Middle frontal gyrus (tissue), 1 donor: Measurements from ENCODE around the gene HDGFL2.
"Not testable (repeated sequence)": the region's sequence is repeated elsewhere in the genome, so short reads cannot be mapped to it uniquely, and the experiment has no call there.

Experiments
- DNase-seq: peaks from one replicate; pipeline ENCODE4 v3.0.0-alpha.2; 2015; ENCODE audit warnings: low spot score; ENCODE audit errors: extremely low spot score

The HDGFL2 gene

DNA sequence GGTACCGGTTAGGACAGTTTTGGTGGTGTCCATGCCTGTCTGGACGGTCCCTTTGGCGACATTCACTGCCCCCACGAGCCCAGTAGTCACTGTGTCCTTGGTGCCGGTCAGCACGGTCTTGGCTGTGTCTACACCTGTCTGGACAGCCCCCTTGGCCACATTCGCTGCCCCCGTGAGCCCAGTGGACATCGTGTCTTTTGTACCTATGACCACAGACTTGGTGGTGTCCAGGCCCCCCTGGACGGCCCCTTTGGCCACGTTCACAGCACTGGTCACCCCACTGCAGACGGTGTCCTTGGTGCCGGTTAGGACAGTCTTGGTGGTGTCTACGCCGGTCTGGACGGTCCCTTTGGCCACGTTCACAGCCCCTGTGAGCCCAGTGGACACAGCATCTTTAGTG lies 40.0 kb downstream of the HDGFL2 start:
- no peak for DNase-seq

DNA sequence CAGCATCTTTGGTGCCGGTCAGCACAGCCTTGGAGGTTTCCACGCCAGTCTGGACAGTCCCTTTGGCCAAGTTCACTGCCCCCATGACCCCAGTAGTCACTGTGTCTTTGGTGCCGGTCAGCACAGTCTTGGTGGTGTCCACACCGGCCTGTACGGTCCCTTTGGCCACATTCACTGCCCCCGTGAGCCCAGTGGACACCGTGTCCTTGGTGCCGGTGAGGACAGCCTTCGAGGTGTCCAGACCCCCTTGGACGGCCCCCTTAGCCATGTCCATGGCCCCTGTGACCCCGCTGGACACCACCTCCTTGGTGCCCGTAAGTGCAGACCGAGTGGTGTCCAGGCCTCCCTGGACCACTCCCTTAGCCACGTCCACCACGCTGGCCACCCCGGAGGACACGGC lies 41.2 kb downstream of the HDGFL2 start:
- no peak for DNase-seq

DNA sequence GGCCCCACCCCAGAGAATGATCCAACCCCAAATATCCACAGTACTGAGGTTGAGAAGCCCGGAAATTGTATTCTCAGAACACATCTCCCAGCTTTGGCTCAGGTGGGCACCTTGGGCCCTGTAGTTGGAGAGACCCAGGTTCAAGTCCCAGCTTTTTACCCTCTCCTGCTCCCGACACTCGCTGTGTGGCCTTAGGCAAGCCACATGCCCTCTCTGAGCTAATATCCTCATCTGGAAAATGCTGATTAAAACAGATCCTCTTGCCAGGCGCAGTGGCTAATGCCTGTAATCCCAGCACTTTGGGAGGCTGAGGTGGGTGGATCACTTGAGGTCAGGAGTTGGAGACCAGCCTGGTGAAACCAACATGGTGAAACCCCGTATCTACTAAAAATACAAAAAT lies 43.6 kb downstream of the HDGFL2 start:
- DNase-seq = no peak

DNA sequence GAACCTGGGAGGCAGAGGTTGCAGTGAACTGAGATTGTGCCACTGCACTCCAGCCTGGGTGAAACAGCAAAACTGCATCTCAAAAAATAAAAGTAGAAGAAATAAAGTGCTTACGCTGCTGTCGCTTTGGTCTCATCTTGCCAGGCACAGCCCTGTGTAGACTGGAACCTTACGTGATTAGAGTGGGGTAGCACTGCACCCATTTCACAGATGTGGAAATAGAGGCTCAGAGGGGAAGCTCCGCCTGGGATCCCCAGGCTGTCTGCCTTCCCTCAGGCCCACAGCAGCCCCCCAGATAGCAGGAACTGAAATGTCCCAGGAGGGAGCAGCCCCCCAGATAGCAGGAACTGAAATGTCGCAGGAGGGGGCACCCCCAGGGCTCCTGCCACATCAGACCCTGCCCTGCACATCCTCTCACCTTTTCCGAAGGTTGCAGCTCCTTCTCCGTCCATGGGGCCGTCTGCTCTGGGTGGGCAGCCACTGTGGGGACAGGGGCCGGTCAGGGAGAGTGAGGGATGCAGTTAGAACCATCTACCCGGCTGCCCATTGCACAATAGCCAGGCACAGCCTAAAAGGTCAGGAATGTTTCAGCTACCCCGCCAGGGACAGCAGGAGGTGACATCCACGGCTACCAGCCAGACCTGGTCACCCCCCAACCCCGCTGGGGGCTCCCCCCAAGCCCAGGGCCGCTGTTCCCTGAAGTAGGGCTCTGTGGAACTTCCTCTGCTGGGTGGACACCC lies 44.3 kb downstream of the HDGFL2 start:
- no peak for DNase-seq

GRCh38 chr19:4516939-4517300 lies 44.8 kb downstream of the HDGFL2 start:
- DNase-seq = no peak

DNA sequence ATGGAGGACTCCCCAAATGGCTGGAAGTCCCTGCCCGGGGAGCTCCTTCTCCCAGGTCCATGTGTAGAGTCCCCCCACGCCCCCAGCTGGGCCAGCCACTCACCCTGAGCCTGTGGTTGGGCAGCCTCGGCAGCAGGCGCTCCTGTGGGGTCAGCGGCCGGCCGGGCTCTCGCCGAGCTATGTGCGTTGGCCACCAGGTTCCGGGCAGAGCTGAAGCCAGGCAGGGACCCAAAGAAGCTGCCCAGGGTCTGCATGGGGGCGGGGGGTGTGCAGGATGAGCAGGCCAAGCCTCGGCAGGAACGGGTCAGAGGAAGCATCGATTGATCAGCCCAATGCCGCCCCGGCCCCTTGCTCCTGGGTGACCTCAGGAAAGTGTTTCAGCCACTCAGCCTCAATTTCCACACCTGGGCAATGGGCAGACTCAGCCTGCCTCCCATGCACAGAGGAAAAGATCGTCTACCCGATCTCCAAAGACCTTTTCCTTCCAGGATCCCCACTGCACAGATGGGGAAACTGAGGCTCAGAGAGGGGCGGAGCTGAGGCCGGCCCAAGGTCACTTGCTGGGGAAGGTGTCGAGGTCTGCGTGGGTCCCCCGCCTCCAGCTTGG lies 45.5 kb downstream of the HDGFL2 start:
- no peak for DNase-seq

- no peak for DNase-seq
Measured at GRCh38 chr19:4518345-4519171, 46.5 kb downstream of the HDGFL2 start, which contains the start of gene PLIN4. TSS of gene PLIN4 (minus strand) at chr19:4518486. CDS start at chr19:4518272, 214 bp downstream.

GRCh38 chr19:4519172-4519496 lies 47.0 kb downstream of the HDGFL2 start:
- DNase-seq = no peak

- no peak for DNase-seq
Measured at GRCh38 chr19:4519521-4520277, 47.6 kb downstream of the HDGFL2 start.

- DNase-seq = no peak
Measured at GRCh38 chr19:4521170-4521887, 49.2 kb downstream of the HDGFL2 start.

DNA sequence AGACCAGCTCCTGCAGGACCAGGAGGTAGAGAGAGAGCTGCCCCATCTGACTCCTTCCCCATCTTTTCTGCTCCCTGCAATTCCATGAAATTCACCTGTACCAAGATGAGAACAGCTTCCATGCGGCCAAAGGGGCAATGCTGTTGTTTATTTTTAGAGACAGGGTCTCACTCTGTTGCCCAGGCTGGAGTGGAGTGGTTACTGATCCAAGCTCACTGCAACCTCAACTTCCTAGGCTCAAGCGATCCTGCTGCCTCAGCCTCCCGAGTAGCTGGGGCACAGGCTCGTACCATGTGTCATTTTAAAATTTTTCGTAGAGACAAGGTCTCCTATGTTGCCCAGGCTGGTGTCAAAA lies 49.8 kb downstream of the HDGFL2 start:
- no peak for DNase-seq

DNA sequence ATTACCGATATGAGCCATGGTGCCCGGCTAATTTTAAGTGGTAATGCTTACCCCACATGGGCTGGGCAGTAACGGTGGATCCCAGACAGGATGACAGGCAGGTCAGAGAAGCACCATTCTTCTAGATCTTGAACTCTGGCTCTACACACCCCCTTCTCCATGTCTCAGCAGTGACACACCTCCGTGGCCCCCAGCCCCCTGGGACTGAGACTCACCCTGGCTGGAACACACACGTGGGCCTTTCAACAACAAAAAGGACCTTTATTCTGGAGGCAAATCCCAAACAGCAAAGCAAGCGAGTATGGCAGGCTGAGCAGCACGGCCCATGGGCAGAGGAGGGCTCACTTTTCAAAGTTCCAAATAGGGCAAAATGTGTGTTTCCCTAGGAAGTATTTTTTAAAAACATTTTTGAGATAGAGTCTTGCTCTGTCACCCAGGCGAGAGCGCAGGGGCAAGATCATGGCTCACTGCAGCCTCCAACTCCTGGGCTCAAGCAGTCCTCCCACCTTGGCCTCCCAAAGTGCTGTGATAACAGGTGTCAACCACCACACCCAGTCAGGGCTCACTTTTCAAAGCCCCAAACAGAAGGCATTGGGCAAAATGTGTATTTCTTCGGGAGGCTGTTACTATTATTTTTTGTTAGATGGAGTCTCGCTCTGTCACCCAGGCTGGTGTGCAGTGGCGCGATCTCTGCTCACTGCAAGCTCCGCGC lies 50.4 kb downstream of the HDGFL2 start:
- no peak for DNase-seq

- DNase-seq = no peak
Measured at GRCh38 chr19:4523306-4524110, 51.4 kb downstream of the HDGFL2 start.

GRCh38 chr19:4524808-4525562 lies 52.9 kb downstream of the HDGFL2 start:
- no peak for DNase-seq

GRCh38 chr19:4525563-4526002 lies 53.5 kb downstream of the HDGFL2 start:
- DNase-seq = no peak

DNA sequence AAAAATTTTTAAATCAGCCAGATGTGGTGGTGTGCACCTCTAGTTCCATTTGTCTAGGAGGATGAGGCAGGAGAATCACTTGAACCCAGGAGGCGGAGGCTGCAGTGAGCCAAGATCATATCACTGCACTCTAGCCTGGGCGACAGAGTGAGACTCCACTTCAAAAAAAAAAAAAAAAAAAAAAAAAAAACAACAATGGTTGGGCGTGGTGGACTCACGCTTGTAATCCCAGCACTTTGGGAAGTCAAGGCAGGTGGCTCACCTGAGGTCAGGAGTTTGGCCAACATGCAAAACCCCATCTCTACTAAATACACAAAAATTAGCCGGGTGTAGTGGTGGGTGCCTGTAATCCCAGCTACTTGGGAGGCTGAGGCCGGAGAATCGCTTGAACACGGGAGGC lies 55.3 kb downstream of the HDGFL2 start:
- not testable (repeated sequence) for DNase-seq

GRCh38 chr19:4528843-4529242 lies 56.7 kb downstream of the HDGFL2 start:
- no peak for DNase-seq

- DNase-seq = no peak
Measured at GRCh38 chr19:4529924-4530522, 57.9 kb downstream of the HDGFL2 start.
